ENCODE measurements around the gene ARHGAP4. TPM values are rescaled to one million over a fixed set of nuclear protein-coding genes. Genes with fewer than 3 reads are reported as not detected.

The ARHGAP4 gene
- total and polyA plus RNA-seq, 2 donors (not counting 3 experiments of a cell fraction or from before 2014, with no cell fraction given) = 20.9 to 33.3 TPM

- dilution Hi-C loops (cut with MboI; ENCODE audit: extremely low pct_ligation_motif_present, low sequenced_read_pairs) = no loop called here
Measured at GRCh38 chrX:153966283-153966688, 40.2 kb upstream of the ARHGAP4 start.

More at GRCh38 chrX:153966283-153966688, 40.2 kb upstream of the ARHGAP4 start:
- H3K27ac ChIP-seq (ENCODE audit: insufficient read depth, low read depth, low read length) = no peak overlapping the region
- H3K4me1 ChIP-seq (ENCODE audit: control insufficient read depth, extremely low read depth, insufficient read depth, low read length) = peaks cover 28% of the 10 kb centered on the region
- no peaks in the 10 kb centered on the region for H3K9me1 ChIP-seq (replicated peaks; ENCODE audit: control insufficient read depth, extremely low read depth, insufficient read depth, low read length)
- DNase-seq (ENCODE audit: low read depth, low spot score) (no peak), FAIRE-seq (no peak)
- H2AFZ ChIP-seq (ENCODE audit: low read depth, low read length) = no peak overlapping the region
- H3K27me3 ChIP-seq (ENCODE audit: control insufficient read depth in 2 of 2, insufficient read depth in 2 of 2, low read length in 2 of 2) = no peaks in the 10 kb centered on the region
- POLR2A ChIA-PET = no interaction called here
- H4K20me1 ChIP-seq (replicated peaks; ENCODE audit: control insufficient read depth, extremely low read depth, insufficient read depth, low read length) = no peaks in the 10 kb centered on the region
- H3K4me3 ChIP-seq (replicated peaks in 1 of 3; ENCODE audit: insufficient read depth in 1 of 3, low read depth in 1 of 3, low read length in 3 of 3) = no peak overlapping the region
- peaks cover 0 to 12% of the 10 kb centered on the region in 2 experiments for H3K36me3 ChIP-seq (ENCODE audit: control insufficient read depth in 2 of 2, extremely low read depth in 1 of 2, insufficient read depth in 2 of 2, low read length in 2 of 2)
- no TSS peak for BruUV-seq (replicated peaks)
- H3K9ac ChIP-seq (replicated peaks; ENCODE audit: extremely low read depth, insufficient read depth, low read length) = no peak overlapping the region
- no peak overlapping the region for H3K4me2 ChIP-seq (ENCODE audit: insufficient read depth, low read length)
- CTCF ChIA-PET = interaction anchor here (1.1 to 1.2 kb wide), 2 partner anchors 19 to 80 kb away, joined by 3 to 6 read pairs; no protein-coding TSS in a partner anchor
- peaks cover 81% of the 10 kb centered on the region for H3K79me2 ChIP-seq (ENCODE audit: control insufficient read depth, insufficient read depth, low read length)
- no peaks in the 10 kb centered on the region for H3K9me3 ChIP-seq (replicated peaks; ENCODE audit: control insufficient read depth, insufficient read depth, low read length)
- TF ChIP-seq FOS (IDR thresholded peaks at IDR 0.05; ENCODE audit: borderline replicate concordance, insufficient read depth, low read length) (no peak), MAX (IDR thresholded peaks at IDR 0.05; ENCODE audit: insufficient read depth, insufficient read length) (no peak), EZH2 (IDR thresholded peaks at IDR 0.05; ENCODE audit: borderline replicate concordance, low read depth, low read length, severe bottlenecking) (no peak), POLR2A (IDR thresholded peaks at IDR 0.05; ENCODE audit: low read depth, low read length) (no peak), POLR2AphosphoS5 (IDR thresholded peaks at IDR 0.05; ENCODE audit: insufficient read depth, low read depth, low read length) (no peak), JUN (IDR thresholded peaks at IDR 0.05; ENCODE audit: borderline replicate concordance, insufficient read depth, insufficient read length, low read depth) (no peak), CTCF (IDR thresholded peaks at IDR 0.05; ENCODE audit: extremely low read depth in 1 of 2, insufficient read depth in 1 of 2, low read depth in 1 of 2, low read length in 2 of 2) (no peak), MYC (IDR thresholded peaks at IDR 0.05; ENCODE audit: low read depth, low read length) (no peak), GATA2 (IDR thresholded peaks at IDR 0.05; ENCODE audit: insufficient read depth, insufficient read length, low read depth, low read length) (no peak)
- intact Hi-C loops (cut with micrococcal nuclease) = no loop called here

All from endothelial cell of umbilical vein (primary cell).